PFSK-1 (cell line): ENCODE results near the gene PTPRT.

ENCODE experiments used
- FOXP2 ChIP-seq: optimal IDR thresholded peaks from 2 replicates; pipeline ENCODE3; 2011; ENCODE audit warnings: borderline replicate concordance, control low read depth, inconsistent platforms; ENCODE audit not compliant: insufficient read depth; ENCODE audit errors: extremely low read length, extremely low read depth
- POLR2AphosphoS5 ChIP-seq: IDR thresholded peaks from 2 replicates; pipeline ENCODE4 v1.6.1; 2012; ENCODE audit warnings: low read depth, mild to moderate bottlenecking, control low read depth, low read length, moderate library complexity
- SIN3A ChIP-seq: IDR thresholded peaks from 2 replicates; pipeline ENCODE4 v1.6.1; 2012; ENCODE audit warnings: mild to moderate bottlenecking, low read length, moderate library complexity, borderline replicate concordance; ENCODE audit not compliant: insufficient read depth
- TAF1 ChIP-seq: IDR thresholded peaks from 2 replicates; pipeline ENCODE4 v1.6.1; 2012; ENCODE audit warnings: low read length, control low read depth, borderline replicate concordance; ENCODE audit not compliant: insufficient read depth
- TF ChIP-seq, protein P1 (sequence below), 2 experiments: IDR thresholded peaks; 2 replicates each; pipeline versions ENCODE4 v1.6.1 to v1.8.0; 2011 to 2012; ENCODE audit warnings: low read depth in 2 of 2, low read length in 2 of 2, control low read depth in 1 of 2, inconsistent platforms in 1 of 2, mild to moderate bottlenecking in 1 of 2, moderate library complexity in 1 of 2; ENCODE audit not compliant: insufficient read depth in 1 of 2

The PTPRT gene

GRCh38 chr20:42506397-42506796 is 683.3 kb downstream of the PTPRT start:
- TF ChIP-seq SIN3A (no peak), FOXP2 (no peak), POLR2AphosphoS5 (no peak), TAF1 (no peak)
- TF ChIP-seq, protein P1, sequence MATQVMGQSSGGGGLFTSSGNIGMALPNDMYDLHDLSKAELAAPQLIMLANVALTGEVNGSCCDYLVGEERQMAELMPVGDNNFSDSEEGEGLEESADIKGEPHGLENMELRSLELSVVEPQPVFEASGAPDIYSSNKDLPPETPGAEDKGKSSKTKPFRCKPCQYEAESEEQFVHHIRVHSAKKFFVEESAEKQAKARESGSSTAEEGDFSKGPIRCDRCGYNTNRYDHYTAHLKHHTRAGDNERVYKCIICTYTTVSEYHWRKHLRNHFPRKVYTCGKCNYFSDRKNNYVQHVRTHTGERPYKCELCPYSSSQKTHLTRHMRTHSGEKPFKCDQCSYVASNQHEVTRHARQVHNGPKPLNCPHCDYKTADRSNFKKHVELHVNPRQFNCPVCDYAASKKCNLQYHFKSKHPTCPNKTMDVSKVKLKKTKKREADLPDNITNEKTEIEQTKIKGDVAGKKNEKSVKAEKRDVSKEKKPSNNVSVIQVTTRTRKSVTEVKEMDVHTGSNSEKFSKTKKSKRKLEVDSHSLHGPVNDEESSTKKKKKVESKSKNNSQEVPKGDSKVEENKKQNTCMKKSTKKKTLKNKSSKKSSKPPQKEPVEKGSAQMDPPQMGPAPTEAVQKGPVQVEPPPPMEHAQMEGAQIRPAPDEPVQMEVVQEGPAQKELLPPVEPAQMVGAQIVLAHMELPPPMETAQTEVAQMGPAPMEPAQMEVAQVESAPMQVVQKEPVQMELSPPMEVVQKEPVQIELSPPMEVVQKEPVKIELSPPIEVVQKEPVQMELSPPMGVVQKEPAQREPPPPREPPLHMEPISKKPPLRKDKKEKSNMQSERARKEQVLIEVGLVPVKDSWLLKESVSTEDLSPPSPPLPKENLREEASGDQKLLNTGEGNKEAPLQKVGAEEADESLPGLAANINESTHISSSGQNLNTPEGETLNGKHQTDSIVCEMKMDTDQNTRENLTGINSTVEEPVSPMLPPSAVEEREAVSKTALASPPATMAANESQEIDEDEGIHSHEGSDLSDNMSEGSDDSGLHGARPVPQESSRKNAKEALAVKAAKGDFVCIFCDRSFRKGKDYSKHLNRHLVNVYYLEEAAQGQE (IDR thresholded peaks at IDR 0.05; ENCODE audit: insufficient read depth in 1 of 2, low read depth in 2 of 2, low read length in 2 of 2): no peak

DNA sequence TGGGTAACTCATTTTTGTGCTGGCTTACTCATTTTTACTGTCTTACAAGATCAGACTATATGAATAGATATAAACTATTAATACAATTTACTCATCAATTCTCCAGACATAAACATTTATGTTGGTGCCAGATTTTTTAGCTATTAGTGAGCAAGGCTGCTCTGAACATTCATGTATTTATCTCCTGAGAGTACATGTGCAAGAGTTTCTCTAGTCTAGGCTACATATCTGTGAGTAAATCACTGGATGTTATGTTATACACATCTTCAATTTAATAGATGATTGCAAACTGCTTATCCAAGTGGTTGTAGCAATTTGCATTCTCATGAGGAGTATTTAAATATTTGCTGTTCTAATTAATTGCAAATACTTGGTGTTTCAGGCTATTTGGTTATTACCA is 687.1 kb downstream of the PTPRT start:
- TF ChIP-seq, protein P1 (IDR thresholded peaks at IDR 0.05; ENCODE audit: insufficient read depth in 1 of 2, low read depth in 2 of 2, low read length in 2 of 2): no peak
- no peak for TF ChIP-seq FOXP2
- TF ChIP-seq TAF1: no peak
- TF ChIP-seq POLR2AphosphoS5: no peak
- no peak for TF ChIP-seq SIN3A

DNA sequence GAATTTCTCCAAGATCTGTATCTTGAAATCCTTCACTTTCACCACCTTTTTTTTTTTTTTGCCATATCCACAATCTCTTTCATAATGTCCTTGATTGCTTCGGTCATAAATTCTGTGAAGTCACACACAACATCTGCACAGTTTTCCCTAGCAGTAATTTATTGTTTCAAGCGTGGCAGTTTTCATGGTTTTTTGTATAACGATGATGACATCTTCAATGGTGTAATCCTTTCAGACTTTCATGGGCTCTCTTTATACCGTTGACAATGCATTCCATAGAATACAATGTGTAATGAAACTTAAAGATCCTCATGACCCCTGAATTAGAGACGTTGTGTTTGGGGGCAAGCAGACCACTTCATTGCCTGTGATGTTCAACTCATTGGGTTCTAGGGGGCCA is 693.1 kb downstream of the PTPRT start:
- TF ChIP-seq POLR2AphosphoS5: no peak
- TF ChIP-seq SIN3A: no peak
- TF ChIP-seq TAF1: no peak
- TF ChIP-seq, protein P1 (IDR thresholded peaks at IDR 0.05; ENCODE audit: insufficient read depth in 1 of 2, low read depth in 2 of 2, low read length in 2 of 2): no peak
- TF ChIP-seq FOXP2: no peak

GRCh38 chr20:42494290-42494689 is 695.4 kb downstream of the PTPRT start:
- TF ChIP-seq POLR2AphosphoS5: no peak
- TF ChIP-seq FOXP2: no peak
- TF ChIP-seq TAF1: no peak
- TF ChIP-seq, protein P1 (IDR thresholded peaks at IDR 0.05; ENCODE audit: insufficient read depth in 1 of 2, low read depth in 2 of 2, low read length in 2 of 2): no peak
- no peak for TF ChIP-seq SIN3A

DNA sequence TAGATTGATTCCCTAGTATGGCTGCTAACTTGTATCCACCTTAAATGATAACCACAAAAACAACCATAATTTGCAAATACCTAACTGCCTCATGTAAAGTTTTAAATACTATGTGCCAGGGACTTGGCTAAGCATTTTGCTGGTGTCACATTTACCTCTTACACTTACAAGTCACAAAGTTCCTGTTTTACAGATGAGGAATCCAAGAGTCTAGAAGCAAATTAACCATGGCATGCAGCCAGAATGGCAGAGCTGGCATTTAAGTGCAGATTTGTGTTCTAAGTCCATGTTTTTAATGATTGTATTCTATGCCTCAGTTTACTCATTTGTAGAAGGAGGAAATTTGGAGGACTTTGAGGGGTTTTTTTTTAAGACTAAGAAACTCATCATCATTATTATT is 696.7 kb downstream of the PTPRT start:
- TF ChIP-seq, protein P1 (IDR thresholded peaks at IDR 0.05; ENCODE audit: insufficient read depth in 1 of 2, low read depth in 2 of 2, low read length in 2 of 2): no peak
- no peak for TF ChIP-seq POLR2AphosphoS5
- TF ChIP-seq SIN3A: no peak
- no peak for TF ChIP-seq TAF1
- no peak for TF ChIP-seq FOXP2
